GM19467 (cell line): Measurements from ENCODE around the gene ZDHHC14.

Experiments used
- ATAC-seq: cut with Tn5 transposase; IDR thresholded peaks from one replicate; pipeline ENCODE4 v1.9.1; 2021; ENCODE audit warnings: mild to moderate bottlenecking, moderate library complexity; ENCODE audit not compliant: unreplicated experiment

ZDHHC14 gene

GRCh38 chr6:157528931-157529653, 148.1 kb downstream of the ZDHHC14 start:
- ATAC-seq: no peak

GRCh38 chr6:157529654-157530039, 148.7 kb downstream of the ZDHHC14 start:
- no peak for ATAC-seq

GRCh38 chr6:157530126-157530525, 149.1 kb downstream of the ZDHHC14 start:
- no peak for ATAC-seq

GRCh38 chr6:157530724-157531168, 149.8 kb downstream of the ZDHHC14 start:
- ATAC-seq: no peak

- ATAC-seq: no peak
Observed at GRCh38 chr6:157531169-157531985, 150.4 kb downstream of the ZDHHC14 start.

- no peak for ATAC-seq
Observed at GRCh38 chr6:157531986-157532365, 151.0 kb downstream of the ZDHHC14 start.

GRCh38 chr6:157533048-157533871, 152.3 kb downstream of the ZDHHC14 start:
- no peak for ATAC-seq

GRCh38 chr6:157534134-157534871, 153.3 kb downstream of the ZDHHC14 start:
- ATAC-seq: no peak

GRCh38 chr6:157534977-157535339, 154.0 kb downstream of the ZDHHC14 start:
- ATAC-seq: no peak

GRCh38 chr6:157535340-157536222, 154.6 kb downstream of the ZDHHC14 start:
- peak; percentile 53 for ATAC-seq

GRCh38 chr6:157536223-157536545, 155.2 kb downstream of the ZDHHC14 start:
- ATAC-seq: no peak

GRCh38 chr6:157537556-157537955, 156.6 kb downstream of the ZDHHC14 start:
- ATAC-seq: no peak

GRCh38 chr6:157538168-157538567, 157.2 kb downstream of the ZDHHC14 start:
- peak; percentile 49 for ATAC-seq

GRCh38 chr6:157538698-157539097, 157.7 kb downstream of the ZDHHC14 start:
- no peak for ATAC-seq

GRCh38 chr6:157539421-157539822, 158.4 kb downstream of the ZDHHC14 start:
- no peak for ATAC-seq

- no peak for ATAC-seq
Observed at GRCh38 chr6:157539900-157540752, 159.1 kb downstream of the ZDHHC14 start.

- ATAC-seq: no peak
Observed at GRCh38 chr6:157541618-157542413, 160.8 kb downstream of the ZDHHC14 start.
